ENCODE data around the gene MRGPRF.
"Not testable (repeated sequence)": the region's sequence is repeated elsewhere in the genome, so short reads cannot be mapped to it uniquely, and the experiment has no call there.

MRGPRF gene

DNA sequence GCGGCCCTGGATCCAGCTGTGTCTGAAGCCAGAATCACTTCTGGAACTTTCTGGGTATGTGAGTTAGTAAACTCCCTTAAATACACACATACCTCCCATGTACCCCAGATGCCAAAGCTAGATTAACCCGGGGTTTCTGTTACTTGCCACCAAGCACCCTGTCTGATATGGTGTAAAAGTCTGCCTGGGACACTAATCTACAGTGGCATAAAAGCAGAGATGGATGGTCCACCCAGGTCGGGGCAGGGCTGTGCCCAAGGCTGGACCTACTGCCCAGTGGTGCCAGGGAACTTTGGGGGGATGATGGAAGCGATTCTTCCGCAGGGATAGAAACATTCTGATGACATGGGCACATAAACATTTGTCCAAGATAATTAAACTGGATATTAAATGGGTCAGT is 12.7 kb downstream of the MRGPRF start:
- Histone ChIP-seq H3K4me1 (ENCODE audit: low read length) (no peaks in the 10 kb centered on the region), H3K9me2 (replicated peaks; ENCODE audit: insufficient read depth, low read length) (no peaks in the 10 kb centered on the region), H3K4me2 (ENCODE audit: low read depth, low read length) (no peak overlapping the region), H3K79me2 (ENCODE audit: low read length) (no peaks in the 10 kb centered on the region), H3K4me3 (ENCODE audit: low read length) (no peak overlapping the region), H3K27me3 (replicated peaks; ENCODE audit: insufficient read depth, low read length) (peaks cover 95% of the 10 kb centered on the region), H3K36me3 (replicated peaks; ENCODE audit: insufficient read depth, low read length) (no peaks in the 10 kb centered on the region), H3F3A (ENCODE audit: insufficient read depth, low read length) (no peaks in the 10 kb centered on the region), H3K9ac (ENCODE audit: low read length) (no peak overlapping the region), H4K20me1 (ENCODE audit: insufficient read depth, low read length) (0 out of 2 replicates have a peak, but pooled peaks cover 3% of the 10 kb centered on the region), H2AFZ (ENCODE audit: low read length) (no peak overlapping the region), H3K27ac (ENCODE audit: low read length) (no peak overlapping the region), H3K9me3 (replicated peaks; ENCODE audit: insufficient read depth, low read length) (no peaks in the 10 kb centered on the region)
- TF ChIP-seq, protein P1, sequence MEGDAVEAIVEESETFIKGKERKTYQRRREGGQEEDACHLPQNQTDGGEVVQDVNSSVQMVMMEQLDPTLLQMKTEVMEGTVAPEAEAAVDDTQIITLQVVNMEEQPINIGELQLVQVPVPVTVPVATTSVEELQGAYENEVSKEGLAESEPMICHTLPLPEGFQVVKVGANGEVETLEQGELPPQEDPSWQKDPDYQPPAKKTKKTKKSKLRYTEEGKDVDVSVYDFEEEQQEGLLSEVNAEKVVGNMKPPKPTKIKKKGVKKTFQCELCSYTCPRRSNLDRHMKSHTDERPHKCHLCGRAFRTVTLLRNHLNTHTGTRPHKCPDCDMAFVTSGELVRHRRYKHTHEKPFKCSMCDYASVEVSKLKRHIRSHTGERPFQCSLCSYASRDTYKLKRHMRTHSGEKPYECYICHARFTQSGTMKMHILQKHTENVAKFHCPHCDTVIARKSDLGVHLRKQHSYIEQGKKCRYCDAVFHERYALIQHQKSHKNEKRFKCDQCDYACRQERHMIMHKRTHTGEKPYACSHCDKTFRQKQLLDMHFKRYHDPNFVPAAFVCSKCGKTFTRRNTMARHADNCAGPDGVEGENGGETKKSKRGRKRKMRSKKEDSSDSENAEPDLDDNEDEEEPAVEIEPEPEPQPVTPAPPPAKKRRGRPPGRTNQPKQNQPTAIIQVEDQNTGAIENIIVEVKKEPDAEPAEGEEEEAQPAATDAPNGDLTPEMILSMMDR (IDR thresholded peaks at IDR 0.05; ENCODE audit: low read length), result no peak
- no peak for TF ChIP-seq EZH2 (optimal IDR thresholded peaks at IDR 0.05; ENCODE audit: low read depth, low read length)
- no peak for TF ChIP-seq EZH2phosphoT487 (IDR thresholded peaks at IDR 0.05; ENCODE audit: low read length)
- DNase-seq, result no peak

DNA sequence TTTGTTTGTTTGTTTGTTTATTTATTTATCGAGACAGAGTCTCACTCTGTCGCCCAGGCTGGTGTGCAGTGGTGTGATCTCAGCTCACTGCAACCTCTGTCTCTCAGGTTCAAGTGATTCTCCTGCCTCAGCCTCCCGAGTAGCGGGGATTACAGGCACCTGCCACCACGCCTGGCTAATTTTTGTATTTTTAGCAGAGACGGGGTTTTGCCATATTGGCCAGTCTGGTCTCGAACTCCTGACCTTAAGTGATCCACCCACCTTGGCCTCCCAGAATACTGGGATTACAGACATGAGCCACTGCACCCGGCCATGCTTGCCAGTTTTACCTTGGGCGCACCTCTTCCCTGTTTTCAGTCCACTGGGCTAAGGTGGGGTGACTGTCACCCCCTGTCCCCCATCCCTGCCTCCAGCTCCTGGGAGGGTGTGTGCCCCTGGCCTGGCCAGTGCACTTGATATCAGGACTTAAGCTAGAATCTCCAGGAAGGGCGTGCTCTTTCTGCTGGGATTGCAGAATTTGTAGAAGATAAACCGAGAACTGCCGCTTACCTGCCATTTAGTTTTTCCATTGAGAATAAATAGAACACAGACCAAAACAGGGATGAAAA is 13.2 kb downstream of the MRGPRF start:
- not testable (repeated sequence) for H3K9ac ChIP-seq (ENCODE audit: low read length); H3K9me3 ChIP-seq (replicated peaks; ENCODE audit: insufficient read depth, low read length)

DNA sequence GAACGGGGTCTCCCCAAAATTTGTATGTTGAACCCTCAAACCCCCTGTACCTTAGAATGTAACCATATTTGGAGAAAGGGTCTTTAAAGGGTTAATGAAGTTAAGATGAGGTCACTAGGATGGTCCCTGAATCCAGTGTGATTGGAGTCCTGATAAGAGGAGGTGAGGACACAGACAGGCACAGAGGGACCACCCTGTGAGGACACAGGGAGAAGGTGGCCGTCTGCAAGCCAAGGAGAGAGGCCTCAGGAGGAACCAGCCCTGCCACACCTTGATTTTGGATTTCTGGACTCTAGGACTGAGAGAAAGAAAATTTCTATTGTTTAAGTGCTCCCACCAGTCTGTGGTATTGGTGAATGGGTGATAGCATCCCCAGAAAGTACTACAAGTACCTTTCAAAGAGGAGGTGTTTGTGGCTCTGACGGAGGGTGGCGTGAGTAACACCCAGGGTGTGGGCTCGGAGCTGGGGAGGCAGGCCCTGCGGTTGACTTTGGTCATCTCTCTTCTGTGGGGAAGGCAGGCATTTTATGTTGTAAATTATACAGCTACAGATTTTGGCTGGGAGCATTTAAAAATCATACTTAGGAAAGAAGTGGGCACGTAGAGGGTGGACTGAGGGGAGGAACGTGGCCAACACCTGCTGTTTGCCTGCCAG is 13.8 kb downstream of the MRGPRF start:
- H3K79me2 ChIP-seq (ENCODE audit: low read length), result no peaks in the 10 kb centered on the region
- peaks cover 91% of the 10 kb centered on the region for H3K27me3 ChIP-seq (replicated peaks; ENCODE audit: insufficient read depth, low read length)
- no peak overlapping the region for H3K4me3 ChIP-seq (ENCODE audit: low read length)
- no peak overlapping the region for H3K9ac ChIP-seq (ENCODE audit: low read length)
- H3K27ac ChIP-seq (ENCODE audit: low read length), result no peak overlapping the region
- H3F3A ChIP-seq (ENCODE audit: insufficient read depth, low read length), result no peaks in the 10 kb centered on the region
- no peaks in the 10 kb centered on the region for H3K9me2 ChIP-seq (replicated peaks; ENCODE audit: insufficient read depth, low read length)
- H3K9me3 ChIP-seq (replicated peaks; ENCODE audit: insufficient read depth, low read length), result no peaks in the 10 kb centered on the region
- no peaks in the 10 kb centered on the region for H3K36me3 ChIP-seq (replicated peaks; ENCODE audit: insufficient read depth, low read length)
- TF ChIP-seq EZH2phosphoT487 (IDR thresholded peaks at IDR 0.05; ENCODE audit: low read length), result no peak
- TF ChIP-seq, protein P1 (IDR thresholded peaks at IDR 0.05; ENCODE audit: low read length), result no peak
- TF ChIP-seq EZH2 (optimal IDR thresholded peaks at IDR 0.05; ENCODE audit: low read depth, low read length), result no peak
- H3K4me2 ChIP-seq (ENCODE audit: low read depth, low read length), result no peak overlapping the region
- no peak for DNase-seq
- no peaks in the 10 kb centered on the region for H3K4me1 ChIP-seq (ENCODE audit: low read length)
- 0 out of 2 replicates have a peak, but pooled peaks cover 3% of the 10 kb centered on the region for H4K20me1 ChIP-seq (ENCODE audit: insufficient read depth, low read length)
- H2AFZ ChIP-seq (ENCODE audit: low read length), result no peak overlapping the region

More for the DNA sequence above, 13.2 kb downstream of the MRGPRF start:
- H4K20me1 ChIP-seq (ENCODE audit: insufficient read depth, low read length); DNase-seq; H3K27ac ChIP-seq (ENCODE audit: low read length); H3K4me1 ChIP-seq (ENCODE audit: low read length); H3K36me3 ChIP-seq (replicated peaks; ENCODE audit: insufficient read depth, low read length); H3K9me2 ChIP-seq (replicated peaks; ENCODE audit: insufficient read depth, low read length); H3F3A ChIP-seq (ENCODE audit: insufficient read depth, low read length); H2AFZ ChIP-seq (ENCODE audit: low read length); H3K4me3 ChIP-seq (ENCODE audit: low read length); H3K79me2 ChIP-seq (ENCODE audit: low read length); H3K4me2 ChIP-seq (ENCODE audit: low read depth, low read length): not testable (repeated sequence)
- peaks cover 91% of the 10 kb centered on the region for H3K27me3 ChIP-seq (replicated peaks; ENCODE audit: insufficient read depth, low read length)

DNA sequence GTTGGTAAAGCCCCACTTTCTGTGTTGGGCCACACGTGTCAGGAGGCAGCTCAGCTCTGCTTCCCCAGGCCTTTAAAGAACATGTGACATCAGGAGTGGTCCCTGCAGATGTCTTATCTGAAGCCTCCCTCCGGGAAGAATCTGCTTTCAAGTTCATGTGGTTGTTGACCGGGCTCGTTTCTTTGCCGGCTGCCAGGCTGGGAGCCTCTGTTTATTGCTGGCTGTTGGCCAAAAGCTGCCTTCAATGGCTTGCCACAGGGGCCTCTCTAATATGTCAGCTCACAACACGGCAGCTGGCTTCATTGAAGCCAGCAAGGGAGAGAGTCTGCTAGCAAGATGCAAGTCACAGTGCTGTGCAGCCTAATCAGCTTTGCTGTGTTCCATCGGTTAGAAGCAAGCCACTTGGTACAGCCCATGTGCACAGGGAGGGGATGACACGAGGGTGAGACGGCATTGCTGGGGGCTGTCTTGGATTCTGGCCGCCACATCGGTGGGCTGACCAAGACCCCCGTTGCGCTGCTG is 14.6 kb downstream of the MRGPRF start:
- H4K20me1 ChIP-seq (ENCODE audit: insufficient read depth, low read length), result 0 out of 2 replicates have a peak, but pooled peaks cover 3% of the 10 kb centered on the region
- no peaks in the 10 kb centered on the region for H3K36me3 ChIP-seq (replicated peaks; ENCODE audit: insufficient read depth, low read length)
- H3K79me2 ChIP-seq (ENCODE audit: low read length), result no peaks in the 10 kb centered on the region
- H3K9me2 ChIP-seq (replicated peaks; ENCODE audit: insufficient read depth, low read length), result no peaks in the 10 kb centered on the region
- H3K9ac ChIP-seq (ENCODE audit: low read length), result no peak overlapping the region
- no peak for DNase-seq
- no peaks in the 10 kb centered on the region for H3K9me3 ChIP-seq (replicated peaks; ENCODE audit: insufficient read depth, low read length)
- TF ChIP-seq, protein P1 (IDR thresholded peaks at IDR 0.05; ENCODE audit: low read length), result no peak
- no peak for TF ChIP-seq EZH2phosphoT487 (IDR thresholded peaks at IDR 0.05; ENCODE audit: low read length)
- no peak for TF ChIP-seq EZH2 (optimal IDR thresholded peaks at IDR 0.05; ENCODE audit: low read depth, low read length)
- H3K4me2 ChIP-seq (ENCODE audit: low read depth, low read length), result no peak overlapping the region
- peaks cover 91% of the 10 kb centered on the region for H3K27me3 ChIP-seq (replicated peaks; ENCODE audit: insufficient read depth, low read length)
- no peaks in the 10 kb centered on the region for H3K4me1 ChIP-seq (ENCODE audit: low read length)
- H3K4me3 ChIP-seq (ENCODE audit: low read length), result no peak overlapping the region
- H3F3A ChIP-seq (ENCODE audit: insufficient read depth, low read length), result no peaks in the 10 kb centered on the region
- no peak overlapping the region for H3K27ac ChIP-seq (ENCODE audit: low read length)
- no peak overlapping the region for H2AFZ ChIP-seq (ENCODE audit: low read length)

Measured in MM.1S (cell line).